Fibroblast of skin of abdomen (primary cell): ENCODE measurements around the gene SERTM2.
A peak's percentile ranks its signal among the peaks of the same experiment; 100 is the strongest.

ENCODE experiments used
- DNase-seq: peaks from one replicate; pipeline ENCODE4 v3.0.0-alpha.2; 2013

SERTM2 gene

GRCh38 chrX:111561851-111562250 lies 50.4 kb downstream of the SERTM2 start:
- DNase-seq, result no peak

GRCh38 chrX:111567542-111568255 lies 56.3 kb downstream of the SERTM2 start:
- no peak for DNase-seq

- peak; percentile 0 for DNase-seq
Observed at GRCh38 chrX:111568354-111568753, 56.9 kb downstream of the SERTM2 start.

DNA sequence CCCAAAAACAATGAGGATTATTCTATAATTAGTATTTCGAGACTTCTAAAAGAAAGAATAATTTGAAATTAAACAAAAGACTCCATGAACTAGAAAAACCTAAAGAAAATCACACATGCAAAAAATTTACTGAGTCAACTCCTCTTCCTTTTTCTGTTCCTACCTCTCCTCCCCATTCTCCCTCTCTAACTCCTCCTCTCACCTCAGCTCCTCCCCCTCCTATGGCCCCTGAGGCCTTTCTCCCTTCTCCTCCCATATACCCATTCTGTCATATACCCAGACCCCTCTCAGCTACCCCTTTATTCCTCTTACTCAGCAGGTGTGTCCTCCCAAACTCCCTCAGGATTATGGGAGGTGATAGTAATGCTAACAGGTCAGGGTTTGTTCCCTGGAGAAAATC lies 57.4 kb downstream of the SERTM2 start:
- DNase-seq, result no peak
